ENCODE measurements around the gene CPXM2.

DNA sequence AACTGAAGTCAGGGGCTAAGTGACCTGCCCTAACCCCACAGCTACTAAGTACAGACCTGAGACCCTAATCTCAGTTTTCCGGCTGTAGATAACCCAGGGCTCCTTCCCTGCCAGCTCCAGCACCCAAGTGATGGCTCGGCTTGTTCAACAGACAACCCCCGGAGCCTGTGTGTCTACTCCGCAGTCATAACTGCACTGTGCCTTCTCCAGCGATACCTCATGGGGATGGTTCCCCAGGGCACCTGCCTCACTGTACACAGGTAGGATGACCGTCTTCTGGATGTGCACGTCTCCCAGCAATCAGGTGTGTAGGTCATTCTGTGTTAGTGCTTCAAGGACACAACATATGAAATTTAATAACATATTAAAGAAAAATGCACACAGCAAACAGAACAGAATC, 37.1 kb downstream of the CPXM2 start:
- TF ChIP-seq, protein P1, sequence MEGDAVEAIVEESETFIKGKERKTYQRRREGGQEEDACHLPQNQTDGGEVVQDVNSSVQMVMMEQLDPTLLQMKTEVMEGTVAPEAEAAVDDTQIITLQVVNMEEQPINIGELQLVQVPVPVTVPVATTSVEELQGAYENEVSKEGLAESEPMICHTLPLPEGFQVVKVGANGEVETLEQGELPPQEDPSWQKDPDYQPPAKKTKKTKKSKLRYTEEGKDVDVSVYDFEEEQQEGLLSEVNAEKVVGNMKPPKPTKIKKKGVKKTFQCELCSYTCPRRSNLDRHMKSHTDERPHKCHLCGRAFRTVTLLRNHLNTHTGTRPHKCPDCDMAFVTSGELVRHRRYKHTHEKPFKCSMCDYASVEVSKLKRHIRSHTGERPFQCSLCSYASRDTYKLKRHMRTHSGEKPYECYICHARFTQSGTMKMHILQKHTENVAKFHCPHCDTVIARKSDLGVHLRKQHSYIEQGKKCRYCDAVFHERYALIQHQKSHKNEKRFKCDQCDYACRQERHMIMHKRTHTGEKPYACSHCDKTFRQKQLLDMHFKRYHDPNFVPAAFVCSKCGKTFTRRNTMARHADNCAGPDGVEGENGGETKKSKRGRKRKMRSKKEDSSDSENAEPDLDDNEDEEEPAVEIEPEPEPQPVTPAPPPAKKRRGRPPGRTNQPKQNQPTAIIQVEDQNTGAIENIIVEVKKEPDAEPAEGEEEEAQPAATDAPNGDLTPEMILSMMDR (conservative IDR thresholded peaks at IDR 0.05 in 1 of 2, IDR thresholded peaks at IDR 0.05 in 1 of 2; ENCODE audit: low read depth in 1 of 2, low read length in 2 of 2), result no peak
- TF ChIP-seq EZH2 (IDR thresholded peaks at IDR 0.05; ENCODE audit: low read length, missing control alignments), result no peak
